NCI-H128 (cell line): ENCODE measurements around the gene CPXM1.

Experiments used
- DNase-seq: peaks from one replicate; lab custom pipeline; 2025; ENCODE audit not compliant: unreplicated experiment; lab: John Stamatoyannopoulos, UW

CPXM1 gene

GRCh38 chr20:2804041-2804828 is 3.8 kb upstream of the CPXM1 start:
- no peak for DNase-seq

- DNase-seq = no peak
Observed at GRCh38 chr20:2801286-2801728, 880 bp upstream of the CPXM1 start.

- no peak for DNase-seq
Observed at GRCh38 chr20:2799688-2800520, 523 bp downstream of the CPXM1 start.

- DNase-seq = no peak
Observed at GRCh38 chr20:2799271-2799670, 1.2 kb downstream of the CPXM1 start.

GRCh38 chr20:2798814-2799213 is 1.6 kb downstream of the CPXM1 start:
- DNase-seq = no peak

- DNase-seq = no peak
Observed at GRCh38 chr20:2798095-2798805, 2.2 kb downstream of the CPXM1 start.

GRCh38 chr20:2797136-2797983 is 3.1 kb downstream of the CPXM1 start:
- DNase-seq = no peak

- no peak for DNase-seq
Observed at GRCh38 chr20:2796011-2796660, 4.3 kb downstream of the CPXM1 start.

GRCh38 chr20:2795451-2795850 is 5.0 kb downstream of the CPXM1 start:
- DNase-seq = no peak

GRCh38 chr20:2794866-2795447 is 5.5 kb downstream of the CPXM1 start:
- DNase-seq = no peak

GRCh38 chr20:2794202-2794748 is 6.2 kb downstream of the CPXM1 start:
- DNase-seq = no peak

- DNase-seq = no peak
Observed at GRCh38 chr20:2793471-2793870, 7.0 kb downstream of the CPXM1 start.

GRCh38 chr20:2783908-2784566 is 16.4 kb downstream of the CPXM1 start:
- no peak for DNase-seq

GRCh38 chr20:2780948-2781347 is 19.5 kb downstream of the CPXM1 start:
- DNase-seq = no peak

- no peak for DNase-seq
Observed at GRCh38 chr20:2778602-2779321, 21.7 kb downstream of the CPXM1 start.

GRCh38 chr20:2775139-2775538 is 25.3 kb downstream of the CPXM1 start:
- DNase-seq = no peak

GRCh38 chr20:2773812-2774211 is 26.6 kb downstream of the CPXM1 start:
- no peak for DNase-seq

GRCh38 chr20:2771631-2772080 is 28.8 kb downstream of the CPXM1 start:
- DNase-seq = no peak
